Effector memory CD4-positive, alpha-beta T cell (primary cell): Measurements from ENCODE around the gene WDR72.
"Not testable (repeated sequence)": the region's sequence is repeated elsewhere in the genome, so short reads cannot be mapped to it uniquely, and the experiment has no call there.

ENCODE experiments used
- DNase-seq, 3 donors: peaks; one replicate each; pipeline ENCODE4 v3.0.0-alpha.2; 2020
- H3K27ac ChIP-seq: 2 replicates; pipeline ENCODE4 v1.7.0; 2013; ENCODE audit warnings: mild to moderate bottlenecking, low read length, moderate library complexity; ENCODE audit not compliant: insufficient read depth, poor library complexity, severe bottlenecking
- H3K27me3 ChIP-seq: replicated peaks from 2 replicates; pipeline ENCODE4 v1.7.0; 2013; ENCODE audit warnings: mild to moderate bottlenecking, low read length; ENCODE audit not compliant: insufficient read depth, control insufficient read depth, poor library complexity, severe bottlenecking
- H3K36me3 ChIP-seq: 2 replicates; pipeline ENCODE4 v1.7.0; 2013; ENCODE audit warnings: mild to moderate bottlenecking, low read length, moderate library complexity; ENCODE audit not compliant: control insufficient read depth, insufficient read depth
- H3K4me1 ChIP-seq: 2 replicates; pipeline ENCODE4 v1.7.0; 2013; ENCODE audit warnings: low read length, mild to moderate bottlenecking; ENCODE audit not compliant: control insufficient read depth, insufficient read depth, poor library complexity, severe bottlenecking
- H3K4me3 ChIP-seq: 2 replicates; pipeline ENCODE4 v1.7.0; 2013; ENCODE audit warnings: low read length, low read depth, mild to moderate bottlenecking; ENCODE audit not compliant: insufficient read depth, poor library complexity, severe bottlenecking
- H3K9me3 ChIP-seq: 2 replicates; pipeline ENCODE4 v1.7.0; 2013; ENCODE audit warnings: mild to moderate bottlenecking, low read length, moderate library complexity; ENCODE audit not compliant: control insufficient read depth

Gene WDR72

GRCh38 chr15:53540626-53541300, 218.7 kb downstream of the WDR72 start:
- not testable (repeated sequence) for DNase-seq, H3K27ac ChIP-seq, H3K4me3 ChIP-seq, H3K9me3 ChIP-seq, H3K27me3 ChIP-seq, H3K36me3 ChIP-seq, H3K4me1 ChIP-seq

DNA sequence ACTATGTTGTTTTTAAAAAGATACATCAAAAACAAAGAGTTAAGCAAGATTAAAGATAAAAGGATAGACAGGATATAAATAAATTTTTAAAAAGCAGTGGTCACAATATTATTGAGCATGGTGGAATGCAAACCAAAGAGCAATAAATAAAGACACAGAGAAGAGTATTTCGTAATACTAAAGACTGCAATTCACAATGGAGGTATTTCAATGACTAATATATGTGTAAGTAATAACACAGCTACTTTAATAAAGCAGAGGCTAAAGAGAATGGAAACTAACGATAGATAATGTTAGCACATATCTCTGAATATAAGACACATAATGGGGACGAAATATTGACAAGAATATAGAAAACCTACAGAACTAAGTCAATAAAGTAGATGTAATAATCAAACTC, 219.6 kb downstream of the WDR72 start:
- Histone ChIP-seq H3K9me3 (no peaks in the 10 kb centered on the region), H3K27me3 (no peaks in the 10 kb centered on the region), H3K4me3 (no peak overlapping the region), H3K4me1 (no peaks in the 10 kb centered on the region), H3K27ac (no peak overlapping the region), H3K36me3 (no peaks in the 10 kb centered on the region)
- DNase-seq = no peak

DNA sequence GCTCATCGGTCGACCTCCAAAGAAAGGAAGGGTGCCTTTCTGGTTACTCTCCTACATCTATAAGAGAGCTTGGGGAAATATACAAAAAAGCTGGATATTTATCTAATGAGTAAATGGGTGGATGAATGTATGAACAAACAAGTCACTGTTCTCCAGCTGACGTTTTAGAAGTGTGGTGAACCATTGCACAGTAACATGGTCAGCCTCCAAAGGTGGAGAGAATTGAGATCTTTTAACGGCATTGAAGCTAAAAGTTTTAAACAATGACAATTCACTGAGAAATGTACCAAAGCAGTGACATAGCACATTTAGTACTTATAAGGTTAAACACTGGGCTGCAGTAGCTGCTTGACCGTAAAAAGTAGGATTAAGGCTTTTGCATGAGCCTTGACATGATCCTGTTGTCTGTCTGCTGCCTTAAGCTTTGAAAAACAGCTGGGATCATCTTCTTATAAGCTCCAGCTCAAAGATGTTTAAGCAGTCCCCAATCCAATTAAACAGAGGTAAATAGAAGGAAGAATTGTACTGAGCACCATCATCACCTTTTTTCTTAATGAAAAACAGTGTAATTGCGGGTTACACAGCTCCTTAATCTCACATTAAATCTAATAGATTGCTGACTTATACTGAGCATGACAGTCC, 222.9 kb downstream of the WDR72 start:
- no peak for DNase-seq
- Histone ChIP-seq H3K36me3 (no peaks in the 10 kb centered on the region), H3K9me3 (no peaks in the 10 kb centered on the region), H3K4me1 (no peaks in the 10 kb centered on the region), H3K27me3 (no peaks in the 10 kb centered on the region), H3K27ac (no peak overlapping the region), H3K4me3 (no peak overlapping the region)

GRCh38 chr15:53535886-53536285, 223.6 kb downstream of the WDR72 start:
- H3K27ac ChIP-seq = no peak overlapping the region

DNA sequence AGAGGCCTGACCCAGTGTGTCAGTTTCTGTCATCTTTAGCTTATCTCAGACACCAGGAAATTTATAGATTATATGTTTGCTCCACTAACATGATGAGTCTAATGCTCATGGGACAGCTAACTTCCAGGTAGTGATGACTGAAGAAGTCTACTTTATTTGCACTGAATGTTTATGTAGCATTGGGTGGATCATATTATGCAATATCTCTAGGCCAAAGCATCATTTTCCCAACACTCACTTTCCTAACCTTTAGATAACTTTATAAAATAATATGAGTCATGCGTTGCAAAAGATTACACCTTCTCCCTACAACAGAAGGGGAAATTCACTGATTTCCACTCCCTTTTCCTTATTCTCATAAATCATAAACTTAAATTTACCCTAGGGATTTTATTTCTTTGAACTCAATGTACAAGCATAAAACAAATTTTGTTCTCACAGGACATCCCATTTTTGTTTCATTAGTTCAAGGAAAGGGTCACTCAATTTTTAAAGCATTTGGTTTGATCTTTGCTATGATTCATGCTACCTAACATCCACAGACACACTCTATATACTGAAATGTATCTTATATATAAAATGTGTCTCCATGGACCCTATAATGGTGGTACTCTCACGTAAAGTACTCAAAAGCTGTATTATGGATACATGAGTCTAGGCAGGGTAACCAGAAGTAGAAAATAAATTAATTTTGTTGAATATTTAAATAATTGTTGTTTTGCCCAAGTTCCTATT, 225.2 kb downstream of the WDR72 start:
- Histone ChIP-seq H3K36me3 (no peaks in the 10 kb centered on the region), H3K9me3 (no peaks in the 10 kb centered on the region), H3K27ac (no peak overlapping the region), H3K4me1 (no peaks in the 10 kb centered on the region), H3K4me3 (no peak overlapping the region), H3K27me3 (no peaks in the 10 kb centered on the region)
- DNase-seq = no peak

More at GRCh38 chr15:53535886-53536285, 223.6 kb downstream of the WDR72 start:
- DNase-seq = no peak
- no peaks in the 10 kb centered on the region for H3K27me3 ChIP-seq
- no peaks in the 10 kb centered on the region for H3K9me3 ChIP-seq
- H3K4me3 ChIP-seq = no peak overlapping the region
- H3K4me1 ChIP-seq = no peaks in the 10 kb centered on the region
- H3K36me3 ChIP-seq = no peaks in the 10 kb centered on the region

- Histone ChIP-seq H3K9me3 (no peaks in the 10 kb centered on the region), H3K4me3 (no peak overlapping the region), H3K27ac (no peak overlapping the region), H3K27me3 (no peaks in the 10 kb centered on the region), H3K4me1 (no peaks in the 10 kb centered on the region), H3K36me3 (no peaks in the 10 kb centered on the region)
- DNase-seq = no peak
Observed at GRCh38 chr15:53530761-53531160, 228.7 kb downstream of the WDR72 start.

- no peaks in the 10 kb centered on the region for H3K4me1 ChIP-seq
- H3K4me3 ChIP-seq = no peak overlapping the region
- no peaks in the 10 kb centered on the region for H3K36me3 ChIP-seq
- no peak overlapping the region for H3K27ac ChIP-seq
- H3K9me3 ChIP-seq = no peaks in the 10 kb centered on the region
- no peaks in the 10 kb centered on the region for H3K27me3 ChIP-seq
- no peak for DNase-seq
Observed at GRCh38 chr15:53527996-53528395, 231.5 kb downstream of the WDR72 start.

DNA sequence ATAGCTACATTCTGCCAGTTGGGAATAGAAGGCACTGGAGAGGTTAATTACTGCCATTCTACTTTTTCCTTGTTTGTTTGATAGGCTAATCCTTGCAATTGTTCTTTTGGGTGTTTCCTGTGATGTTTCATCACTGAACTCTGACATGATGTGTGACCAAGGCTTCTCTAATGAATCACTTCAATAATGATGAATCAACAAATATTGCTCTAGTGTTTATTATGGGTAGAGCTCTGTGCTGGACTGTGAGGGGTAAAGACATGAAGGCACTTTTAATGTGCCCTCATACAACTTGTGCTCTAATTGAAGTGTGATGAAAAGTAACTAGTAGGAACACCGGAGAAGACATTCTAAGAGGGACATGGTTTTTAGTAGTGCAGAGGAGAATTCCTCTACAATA, 233.6 kb downstream of the WDR72 start:
- no peak for DNase-seq
- no peaks in the 10 kb centered on the region for H3K9me3 ChIP-seq
- no peak overlapping the region for H3K27ac ChIP-seq
- H3K36me3 ChIP-seq = no peaks in the 10 kb centered on the region
- H3K4me1 ChIP-seq = no peaks in the 10 kb centered on the region
- H3K27me3 ChIP-seq = no peaks in the 10 kb centered on the region
- no peak overlapping the region for H3K4me3 ChIP-seq

DNA sequence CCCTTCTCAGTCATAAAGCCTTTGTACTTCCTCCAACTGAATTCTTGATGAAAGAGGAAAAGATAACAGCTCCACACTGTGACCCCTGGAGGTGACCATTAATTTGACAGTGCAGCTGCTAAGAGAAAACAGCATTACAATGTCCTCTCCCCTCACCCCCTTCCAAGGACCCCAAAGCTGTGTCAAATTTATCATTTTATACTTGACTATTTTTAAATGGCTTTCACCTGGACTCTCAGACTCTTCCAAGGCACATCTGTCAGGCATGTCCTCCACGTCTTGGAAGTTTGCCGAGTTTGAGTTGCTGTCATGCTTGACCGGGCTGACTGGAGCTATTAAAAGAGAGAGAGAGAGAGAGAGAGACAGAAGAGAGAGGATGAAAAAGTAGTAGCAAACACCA, 236.5 kb downstream of the WDR72 start:
- Histone ChIP-seq H3K9me3 (no peaks in the 10 kb centered on the region), H3K4me1 (no peaks in the 10 kb centered on the region), H3K27ac (no peak overlapping the region), H3K4me3 (no peak overlapping the region), H3K27me3 (no peaks in the 10 kb centered on the region), H3K36me3 (no peaks in the 10 kb centered on the region)
- no peak for DNase-seq

DNA sequence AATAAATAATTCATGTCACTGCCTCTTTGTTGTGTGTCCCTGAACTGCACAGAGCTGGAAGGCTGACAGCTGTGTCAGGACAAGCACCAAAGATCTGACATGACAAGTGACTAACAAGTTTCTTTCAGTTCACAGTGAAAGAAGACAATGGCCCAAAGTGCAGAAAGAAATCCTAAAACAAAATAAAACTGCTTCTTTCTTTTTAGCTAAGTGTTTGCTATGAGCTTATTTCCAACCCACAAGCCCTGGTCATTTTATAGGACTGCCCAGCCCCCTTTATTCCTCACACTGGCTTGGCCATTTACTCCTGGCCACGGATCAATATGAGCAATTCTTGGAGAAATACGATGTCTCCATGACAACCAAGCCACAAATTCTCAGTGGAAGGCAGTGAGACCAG, 238.5 kb downstream of the WDR72 start:
- Histone ChIP-seq H3K27ac (no peak overlapping the region), H3K4me1 (no peaks in the 10 kb centered on the region), H3K9me3 (no peaks in the 10 kb centered on the region), H3K4me3 (no peak overlapping the region), H3K27me3 (no peaks in the 10 kb centered on the region), H3K36me3 (no peaks in the 10 kb centered on the region)
- DNase-seq = no peak
